ENCODE measurements around the gene FBH1.

Gene FBH1

GRCh38 chr10:5951721-5952407, 61.8 kb downstream of the FBH1 start:
- no peak for DNase-seq (ENCODE audit: low read depth)

GRCh38 chr10:5952731-5953385, 62.8 kb downstream of the FBH1 start:
- no peak for TF ChIP-seq CTCF (conservative IDR thresholded peaks at IDR 0.05; ENCODE audit: low read length)
- no peak overlapping the region for H3K4me3 ChIP-seq (ENCODE audit: low read length)
- no peak for DNase-seq (ENCODE audit: low read depth)

More at GRCh38 chr10:5951721-5952407, 61.8 kb downstream of the FBH1 start:
- TF ChIP-seq CTCF (conservative IDR thresholded peaks at IDR 0.05; ENCODE audit: low read length) = no peak
- H3K4me3 ChIP-seq (ENCODE audit: low read length) = no peak overlapping the region

GRCh38 chr10:5953676-5954075, 63.6 kb downstream of the FBH1 start:
- TF ChIP-seq CTCF (conservative IDR thresholded peaks at IDR 0.05; ENCODE audit: low read length) = no peak
- no peak overlapping the region for H3K4me3 ChIP-seq (ENCODE audit: low read length)
- no peak for DNase-seq (ENCODE audit: low read depth)

GRCh38 chr10:5956146-5956936, 66.3 kb downstream of the FBH1 start:
- no peak for DNase-seq (ENCODE audit: low read depth)
- no peak for TF ChIP-seq CTCF (conservative IDR thresholded peaks at IDR 0.05; ENCODE audit: low read length)

GRCh38 chr10:5958077-5958476, 68.0 kb downstream of the FBH1 start:
- DNase-seq (ENCODE audit: low read depth) = peak; percentile 24
- no peak for TF ChIP-seq CTCF (conservative IDR thresholded peaks at IDR 0.05; ENCODE audit: low read length)
- no peak overlapping the region for H3K4me3 ChIP-seq (ENCODE audit: low read length)

More at GRCh38 chr10:5956146-5956936, 66.3 kb downstream of the FBH1 start:
- no peak overlapping the region for H3K4me3 ChIP-seq (ENCODE audit: low read length)

- no peak for TF ChIP-seq CTCF (conservative IDR thresholded peaks at IDR 0.05; ENCODE audit: low read length)
- no peak for DNase-seq (ENCODE audit: low read depth)
- H3K4me3 ChIP-seq (ENCODE audit: low read length) = no peak overlapping the region
Observed at GRCh38 chr10:5958675-5959074, 68.6 kb downstream of the FBH1 start.

Measured in AG10803 (cell line).